Activated naive CD8-positive, alpha-beta T cell treated with anti-CD3 and anti-CD28 coated beads, Interleukin-2, amount 10 ng/mL, durations not matched to agents 7 days and 5 days (primary cell): Measurements from ENCODE around the gene ELMO1. TPM values are rescaled to one million over a fixed set of nuclear protein-coding genes. Genes with fewer than 3 reads are reported as not detected.

Experiments
- ATAC-seq: fragments of 150-1000 bp; cut with Tn5 transposase; one replicate; pipeline ENCODE4 v1.10.0; 2021; ENCODE audit warnings: low read depth, moderate library complexity
- POLR2A ChIA-PET: fragments of 350-600 bp; sonication (Branson Sonifier 250); formaldehyde crosslinking; loops from one replicate; lab custom pipeline; 2021; ENCODE audit warnings: antibody characterized with exemption; lab: Charles Lee
- DNase-seq: peaks from one replicate; pipeline ENCODE4 v3.0.0; 2021
- H3K27ac Mint-ChIP-seq: one replicate; pipeline ENCODE4 v1.8.0; 2022; ENCODE audit warnings: mild to moderate bottlenecking, mixed read lengths
- H3K27me3 Mint-ChIP-seq: one replicate; pipeline ENCODE4 v1.8.0; 2022; ENCODE audit warnings: mild to moderate bottlenecking, moderate library complexity, mixed read lengths
- H3K36me3 Mint-ChIP-seq: one replicate; pipeline ENCODE4 v1.8.0; 2021; ENCODE audit warnings: mild to moderate bottlenecking, mixed read lengths
- H3K4me1 Mint-ChIP-seq: one replicate; pipeline ENCODE4 v1.8.0; 2021; ENCODE audit warnings: mixed read lengths
- H3K4me3 Mint-ChIP-seq: one replicate; pipeline ENCODE4 v1.8.0; 2022; ENCODE audit warnings: mild to moderate bottlenecking, moderate library complexity, mixed read lengths
- H3K9me3 Mint-ChIP-seq: one replicate; pipeline ENCODE4 v1.8.0; 2021; ENCODE audit warnings: mixed read lengths
- total RNA-seq, 2 experiments: library from RNA; stranded (reverse); gene quantifications; one replicate each; pipeline ENCODE4 v1.2.3, GENCODE V29; 2021

ELMO1 gene
- total RNA-seq, 2 experiments from 2014 or later: 73.4 to 78.6 TPM

DNA sequence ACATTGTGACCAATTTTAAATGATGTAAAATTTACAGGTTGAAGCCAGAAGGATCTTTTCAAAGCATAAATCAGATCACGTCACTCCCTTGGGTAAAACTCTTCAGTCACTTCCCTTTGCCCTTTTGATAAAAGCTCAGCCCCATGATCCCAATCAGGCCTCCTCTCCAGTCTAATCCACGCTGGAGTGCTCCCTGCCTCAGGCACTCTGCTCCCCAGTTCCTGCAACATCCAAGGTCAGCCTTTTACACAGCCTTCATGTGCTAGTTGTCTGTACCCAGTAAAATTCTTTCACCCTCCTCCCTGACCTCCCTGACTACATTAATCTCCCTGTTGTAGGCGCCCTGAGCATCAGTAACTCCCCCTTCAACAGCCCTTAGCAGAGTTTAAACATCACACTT, 14.1 kb downstream of the ELMO1 start:
- Mint-ChIP-seq H3K4me3 (no peak overlapping the region), H3K36me3 (peaks cover 3% of the 10 kb centered on the region), H3K27me3 (peaks cover 1% of the 10 kb centered on the region), H3K9me3 (no peaks in the 10 kb centered on the region), H3K4me1 (peaks cover 17% of the 10 kb centered on the region), H3K27ac (no peak overlapping the region)
- ATAC-seq (no peak), DNase-seq (no peak)
- POLR2A ChIA-PET: no interaction called here

DNA sequence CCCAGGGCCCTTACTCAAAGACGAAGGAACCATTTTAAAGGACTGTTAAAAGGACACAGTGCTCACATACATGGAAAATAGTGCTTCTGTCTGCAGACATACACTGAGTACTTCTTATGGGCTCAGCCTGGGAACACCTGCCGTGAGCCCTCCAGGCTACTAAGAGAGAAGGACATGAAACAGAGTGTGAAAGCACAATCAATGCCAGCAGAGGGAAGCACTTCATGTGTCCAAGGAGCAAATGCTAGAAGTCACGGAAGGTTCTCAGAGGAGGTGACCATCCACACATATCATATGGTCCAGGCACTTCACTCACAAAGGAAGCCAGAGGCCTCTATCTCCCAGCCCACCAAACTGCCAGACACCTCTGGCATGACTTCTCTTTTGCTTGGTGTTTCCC, 15.5 kb downstream of the ELMO1 start:
- peaks cover 1% of the 10 kb centered on the region for H3K27me3 Mint-ChIP-seq
- no peaks in the 10 kb centered on the region for H3K9me3 Mint-ChIP-seq
- DNase-seq (no peak), ATAC-seq (no peak)
- no peak overlapping the region for H3K4me3 Mint-ChIP-seq
- peaks cover 11% of the 10 kb centered on the region for H3K36me3 Mint-ChIP-seq
- POLR2A ChIA-PET: no interaction called here
- no peak overlapping the region for H3K27ac Mint-ChIP-seq
- H3K4me1 Mint-ChIP-seq: peaks cover 17% of the 10 kb centered on the region

DNA sequence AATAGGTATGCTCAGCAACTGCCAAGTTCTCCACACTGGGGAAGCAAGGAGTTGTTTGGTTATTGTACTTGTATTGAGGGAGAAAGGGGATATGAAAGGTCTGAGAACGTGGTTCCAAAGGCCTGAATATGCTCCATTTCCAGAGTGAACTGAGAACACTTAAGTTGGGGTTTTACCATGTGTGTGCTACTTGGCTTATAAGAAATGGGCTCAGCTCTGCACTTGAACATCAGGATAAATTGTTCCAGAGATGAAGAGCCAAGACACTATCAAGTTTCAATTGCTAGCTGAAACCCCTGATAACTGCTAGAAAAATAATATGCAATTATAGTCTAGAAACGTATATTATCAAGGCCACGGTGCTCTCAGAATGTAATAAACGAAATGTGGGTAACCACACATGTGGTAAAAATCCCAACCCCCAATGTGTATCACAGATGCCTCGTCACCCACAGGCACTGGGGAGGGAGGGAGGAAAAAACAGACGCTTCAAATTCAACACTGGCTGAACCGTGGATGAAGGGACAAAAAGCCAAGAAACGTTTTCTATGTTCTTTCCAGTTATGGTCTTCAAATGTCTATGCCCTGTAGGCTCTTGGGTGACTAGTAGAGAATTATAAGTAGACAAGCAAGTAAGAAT, 16.3 kb downstream of the ELMO1 start:
- Mint-ChIP-seq H3K9me3 (no peaks in the 10 kb centered on the region), H3K4me3 (peak overlapping the region; percentile 7), H3K36me3 (peaks cover 9% of the 10 kb centered on the region), H3K4me1 (peaks cover 17% of the 10 kb centered on the region), H3K27me3 (peaks cover 1% of the 10 kb centered on the region), H3K27ac (no peak overlapping the region)
- DNase-seq (no peak), ATAC-seq (no peak)
- POLR2A ChIA-PET: no interaction called here

DNA sequence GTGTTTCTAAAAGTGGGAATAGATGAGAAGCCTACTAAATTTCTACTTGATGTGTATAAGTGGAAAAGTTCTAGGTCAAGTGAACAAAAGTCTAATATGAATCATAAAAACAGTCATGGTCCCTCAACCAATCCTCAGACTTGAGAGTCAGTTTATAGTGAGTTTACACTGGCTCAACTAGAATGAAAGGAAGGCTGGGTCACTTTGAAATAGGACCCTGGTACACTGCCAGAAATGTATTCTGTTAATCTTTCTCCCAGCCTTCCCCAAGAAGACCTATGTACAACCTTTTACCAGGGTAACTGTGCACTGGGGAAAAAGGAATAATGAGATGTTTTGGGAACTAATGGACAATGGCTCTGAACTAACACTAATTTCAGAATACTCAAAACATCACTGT, 17.3 kb downstream of the ELMO1 start:
- H3K4me3 Mint-ChIP-seq: no peak overlapping the region
- H3K36me3 Mint-ChIP-seq: peaks cover 11% of the 10 kb centered on the region

DNA sequence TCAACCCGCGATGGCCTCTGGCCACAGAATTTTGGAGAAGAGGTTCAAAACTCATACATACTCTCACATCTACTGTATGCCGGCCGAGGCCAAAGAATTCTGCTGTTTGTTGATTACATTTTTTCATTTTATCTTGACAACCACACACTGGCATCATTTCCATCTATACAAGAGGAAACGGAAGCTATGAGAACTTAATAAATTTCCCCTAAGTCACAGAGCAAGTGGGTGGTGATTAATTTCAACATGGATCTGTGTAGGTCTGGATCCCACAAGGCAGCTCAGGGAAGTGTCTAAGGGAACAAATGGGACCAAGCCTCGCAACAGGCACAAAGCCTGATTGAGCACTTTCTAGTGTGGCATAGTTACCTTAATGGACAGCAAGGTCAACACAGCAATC, 18.0 kb downstream of the ELMO1 start:
- H3K36me3 Mint-ChIP-seq: peaks cover 11% of the 10 kb centered on the region
- H3K27ac Mint-ChIP-seq: no peak overlapping the region
- DNase-seq (no peak), ATAC-seq (no peak)
- POLR2A ChIA-PET: no interaction called here
- peaks cover 1% of the 10 kb centered on the region for H3K27me3 Mint-ChIP-seq
- no peak overlapping the region for H3K4me3 Mint-ChIP-seq
- H3K4me1 Mint-ChIP-seq: peaks cover 17% of the 10 kb centered on the region
- H3K9me3 Mint-ChIP-seq: no peaks in the 10 kb centered on the region

More for the DNA sequence above, 17.3 kb downstream of the ELMO1 start:
- Mint-ChIP-seq H3K9me3 (no peaks in the 10 kb centered on the region), H3K27ac (no peak overlapping the region), H3K27me3 (peaks cover 1% of the 10 kb centered on the region), H3K4me1 (peaks cover 17% of the 10 kb centered on the region)
- POLR2A ChIA-PET: no interaction called here
- DNase-seq (no peak), ATAC-seq (no peak)

DNA sequence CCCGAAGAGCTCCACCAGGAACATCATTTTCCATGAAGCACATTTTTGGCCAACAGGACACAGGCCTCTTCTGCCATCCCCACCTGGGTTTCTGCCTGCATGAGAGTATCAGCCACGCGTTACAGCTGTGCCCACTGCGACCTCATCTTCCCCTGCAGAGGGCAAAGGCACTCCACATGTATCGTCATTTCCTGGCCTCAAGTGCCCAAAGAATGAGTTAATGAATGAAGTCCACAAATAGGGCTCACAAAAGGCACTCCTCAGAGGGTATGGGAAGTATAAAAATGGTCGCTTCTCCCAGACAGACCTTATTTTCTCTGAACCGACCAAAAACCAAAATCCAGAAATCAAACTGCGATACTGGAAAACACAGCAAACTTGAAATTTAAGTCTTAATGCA, 18.5 kb downstream of the ELMO1 start:
- POLR2A ChIA-PET: no interaction called here
- H3K4me1 Mint-ChIP-seq: peaks cover 17% of the 10 kb centered on the region
- peaks cover 11% of the 10 kb centered on the region for H3K36me3 Mint-ChIP-seq
- H3K4me3 Mint-ChIP-seq: no peak overlapping the region
- DNase-seq (no peak), ATAC-seq (no peak)
- H3K27me3 Mint-ChIP-seq: peaks cover 1% of the 10 kb centered on the region
- no peak overlapping the region for H3K27ac Mint-ChIP-seq
- no peaks in the 10 kb centered on the region for H3K9me3 Mint-ChIP-seq

DNA sequence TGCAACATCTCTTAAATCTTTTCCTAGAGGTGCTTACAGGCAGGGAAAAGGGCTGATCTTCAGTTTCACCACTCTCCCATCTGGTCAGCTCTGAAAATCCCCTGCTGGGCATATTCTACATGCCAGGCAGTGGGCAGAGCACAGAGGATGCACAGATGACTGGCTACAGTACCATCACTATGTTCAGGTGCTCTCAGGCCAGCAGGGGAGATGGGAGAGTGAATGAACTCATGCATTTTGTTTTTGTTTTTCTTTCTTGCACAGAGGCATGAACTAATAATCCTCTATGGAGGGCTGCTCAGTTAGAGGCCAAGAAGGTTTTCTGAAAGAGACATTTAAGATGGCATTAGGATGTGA, 19.3 kb downstream of the ELMO1 start:
- peaks cover 11% of the 10 kb centered on the region for H3K36me3 Mint-ChIP-seq
- H3K27me3 Mint-ChIP-seq: no peaks in the 10 kb centered on the region
- H3K4me1 Mint-ChIP-seq: peaks cover 13% of the 10 kb centered on the region
- DNase-seq (no peak), ATAC-seq (no peak)
- H3K4me3 Mint-ChIP-seq: no peak overlapping the region
- H3K27ac Mint-ChIP-seq: no peak overlapping the region
- no peaks in the 10 kb centered on the region for H3K9me3 Mint-ChIP-seq
- POLR2A ChIA-PET: no interaction called here

DNA sequence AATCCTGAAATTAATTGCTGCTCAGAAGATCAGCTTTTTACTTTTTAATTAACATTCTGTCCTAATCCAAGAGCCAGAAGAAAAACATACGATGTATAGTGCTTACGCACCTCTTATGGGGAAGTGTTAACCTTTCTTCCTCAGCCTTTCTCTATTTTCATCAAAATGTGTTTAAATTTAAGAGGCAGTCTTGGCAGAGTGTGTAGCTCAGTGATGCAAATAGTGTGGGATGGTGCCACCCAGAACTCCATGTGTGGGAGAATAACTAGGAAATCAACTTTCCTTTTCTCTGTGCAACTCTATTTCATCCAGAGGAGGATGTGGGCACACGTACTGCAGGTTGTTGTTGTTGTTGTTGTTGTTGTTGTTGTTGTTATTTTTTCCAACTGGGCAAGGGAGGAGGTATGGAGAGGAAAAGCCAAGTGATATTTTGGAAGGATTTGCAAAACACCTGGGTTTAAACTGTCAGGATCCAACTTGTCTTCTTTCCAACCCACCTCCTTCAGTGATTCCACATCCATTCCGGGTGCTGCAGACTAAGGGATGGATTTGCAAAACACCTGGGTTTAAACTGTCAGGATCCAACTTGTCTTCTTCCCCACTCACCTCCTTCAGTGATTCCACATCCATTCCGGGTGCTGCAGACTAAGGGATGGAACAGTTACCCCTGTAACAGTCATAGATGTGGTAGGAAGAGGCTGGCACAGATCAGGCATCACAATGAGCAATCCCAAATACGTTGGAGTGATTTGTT, 19.8 kb downstream of the ELMO1 start:
- H3K27me3 Mint-ChIP-seq: no peaks in the 10 kb centered on the region
- POLR2A ChIA-PET: no interaction called here
- no peaks in the 10 kb centered on the region for H3K9me3 Mint-ChIP-seq
- no peak overlapping the region for H3K4me3 Mint-ChIP-seq
- ATAC-seq (no peak), DNase-seq (no peak)
- H3K4me1 Mint-ChIP-seq: peaks cover 12% of the 10 kb centered on the region
- H3K27ac Mint-ChIP-seq: no peak overlapping the region
- H3K36me3 Mint-ChIP-seq: peaks cover 11% of the 10 kb centered on the region

DNA sequence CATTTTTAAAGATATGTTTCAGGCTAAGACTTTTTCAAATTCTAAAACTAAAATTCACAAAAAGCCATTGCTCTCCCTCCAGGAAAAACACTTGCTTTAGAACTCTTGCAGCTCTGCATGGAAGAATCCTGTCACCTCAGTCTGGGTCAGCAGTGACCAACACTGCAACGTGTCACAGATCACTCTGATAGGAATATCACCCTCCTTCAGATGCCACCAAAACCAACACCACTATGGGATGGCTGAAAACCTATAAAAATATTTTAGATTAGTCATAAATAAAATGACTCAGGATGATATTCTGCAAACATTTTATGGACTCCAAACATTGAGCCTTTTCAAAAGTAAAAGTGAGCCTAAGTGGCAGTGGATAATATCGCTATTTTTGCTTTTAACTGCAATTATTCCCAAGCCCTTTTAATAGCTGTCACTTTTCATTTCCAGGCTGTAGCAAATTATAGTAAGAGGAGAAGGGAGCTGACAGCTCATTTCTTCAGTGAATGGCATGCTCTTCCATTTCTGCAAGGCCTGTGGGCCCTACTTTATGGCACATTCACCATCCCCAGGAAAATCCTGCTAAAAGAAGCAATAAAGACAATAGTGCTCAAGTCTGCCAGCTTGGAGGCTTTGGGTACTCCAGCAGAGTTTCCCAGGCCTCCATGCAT, 21.3 kb downstream of the ELMO1 start:
- no peak for DNase-seq
- no peak overlapping the region for H3K27ac Mint-ChIP-seq
- H3K9me3 Mint-ChIP-seq: no peaks in the 10 kb centered on the region
- peaks cover 11% of the 10 kb centered on the region for H3K36me3 Mint-ChIP-seq
- POLR2A ChIA-PET: no interaction called here
- no peaks in the 10 kb centered on the region for H3K27me3 Mint-ChIP-seq
- peaks cover 3% of the 10 kb centered on the region for H3K4me1 Mint-ChIP-seq
- H3K4me3 Mint-ChIP-seq: no peak overlapping the region
- no peak for ATAC-seq

DNA sequence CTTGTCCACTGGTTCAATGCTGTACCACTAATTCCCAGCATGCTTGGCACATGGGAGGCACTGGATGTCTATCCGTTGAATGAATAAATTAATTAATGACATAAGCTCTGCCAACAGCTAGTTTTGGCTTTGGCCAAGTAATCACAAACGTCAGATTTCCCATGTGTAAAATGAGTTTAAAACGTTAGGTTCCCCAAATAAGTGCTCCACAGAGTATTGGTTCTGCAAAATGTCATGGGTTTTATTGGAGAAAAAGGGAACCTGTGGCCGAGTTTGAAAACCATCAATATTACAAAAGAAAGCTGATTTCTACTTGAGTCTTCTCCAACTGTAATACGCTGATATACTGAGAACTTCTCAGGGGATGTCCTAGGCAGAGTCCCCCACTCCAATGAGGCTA, 23.2 kb downstream of the ELMO1 start:
- POLR2A ChIA-PET: no interaction called here
- Mint-ChIP-seq H3K27me3 (no peaks in the 10 kb centered on the region), H3K36me3 (peaks cover 11% of the 10 kb centered on the region), H3K27ac (no peak overlapping the region), H3K9me3 (no peaks in the 10 kb centered on the region), H3K4me1 (peaks cover 4% of the 10 kb centered on the region), H3K4me3 (no peak overlapping the region)
- DNase-seq: no peak
- no peak for ATAC-seq

DNA sequence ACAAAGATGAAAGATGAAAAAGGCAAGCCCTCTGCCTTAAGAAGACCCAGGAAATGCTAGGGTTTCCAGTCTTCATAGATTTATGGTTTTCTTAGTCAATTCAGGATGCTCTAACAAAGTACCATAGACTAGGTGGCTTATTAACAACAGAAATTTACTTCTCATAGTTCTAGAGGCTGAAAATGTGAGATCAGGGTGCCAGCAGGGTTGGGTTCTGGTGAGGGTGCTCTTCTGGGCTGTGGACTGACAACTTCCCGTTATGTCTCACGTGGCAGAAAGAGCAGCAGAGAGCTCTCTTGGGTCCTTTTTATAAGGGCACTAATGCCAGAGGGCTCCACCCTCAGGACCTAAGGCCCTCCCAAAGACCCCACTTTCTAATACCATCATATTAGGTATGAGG, 23.7 kb downstream of the ELMO1 start:
- peaks cover 4% of the 10 kb centered on the region for H3K4me1 Mint-ChIP-seq
- H3K4me3 Mint-ChIP-seq: no peak overlapping the region
- no peak for ATAC-seq

DNA sequence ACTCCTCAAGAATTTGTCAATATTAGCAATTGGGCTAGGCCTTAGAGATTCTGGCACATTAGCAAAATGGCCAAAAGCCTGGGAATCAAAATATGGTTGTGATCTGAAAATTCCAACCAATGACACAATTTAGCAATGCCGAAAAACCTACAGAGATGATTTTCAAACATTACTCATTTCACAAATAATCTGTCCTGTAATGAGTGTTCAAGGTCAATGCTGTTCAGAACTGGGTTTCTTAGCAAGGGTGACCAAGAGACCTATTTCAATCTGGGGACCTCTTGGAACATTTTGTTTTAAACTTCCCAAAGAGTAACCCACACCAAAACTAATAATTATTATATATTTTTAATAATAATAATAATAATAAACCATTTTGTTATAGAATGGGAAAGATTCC, 24.1 kb downstream of the ELMO1 start:
- Mint-ChIP-seq H3K27ac (no peak overlapping the region), H3K27me3 (no peaks in the 10 kb centered on the region), H3K4me3 (no peak overlapping the region), H3K4me1 (peaks cover 4% of the 10 kb centered on the region), H3K36me3 (peaks cover 11% of the 10 kb centered on the region), H3K9me3 (no peaks in the 10 kb centered on the region)
- POLR2A ChIA-PET: no interaction called here
- no peak for ATAC-seq
- no peak for DNase-seq

More for the DNA sequence above, 23.7 kb downstream of the ELMO1 start:
- peaks cover 11% of the 10 kb centered on the region for H3K36me3 Mint-ChIP-seq
- H3K9me3 Mint-ChIP-seq: no peaks in the 10 kb centered on the region
- H3K27ac Mint-ChIP-seq: no peak overlapping the region
- H3K27me3 Mint-ChIP-seq: no peaks in the 10 kb centered on the region
- no peak for DNase-seq
- POLR2A ChIA-PET: no interaction called here

DNA sequence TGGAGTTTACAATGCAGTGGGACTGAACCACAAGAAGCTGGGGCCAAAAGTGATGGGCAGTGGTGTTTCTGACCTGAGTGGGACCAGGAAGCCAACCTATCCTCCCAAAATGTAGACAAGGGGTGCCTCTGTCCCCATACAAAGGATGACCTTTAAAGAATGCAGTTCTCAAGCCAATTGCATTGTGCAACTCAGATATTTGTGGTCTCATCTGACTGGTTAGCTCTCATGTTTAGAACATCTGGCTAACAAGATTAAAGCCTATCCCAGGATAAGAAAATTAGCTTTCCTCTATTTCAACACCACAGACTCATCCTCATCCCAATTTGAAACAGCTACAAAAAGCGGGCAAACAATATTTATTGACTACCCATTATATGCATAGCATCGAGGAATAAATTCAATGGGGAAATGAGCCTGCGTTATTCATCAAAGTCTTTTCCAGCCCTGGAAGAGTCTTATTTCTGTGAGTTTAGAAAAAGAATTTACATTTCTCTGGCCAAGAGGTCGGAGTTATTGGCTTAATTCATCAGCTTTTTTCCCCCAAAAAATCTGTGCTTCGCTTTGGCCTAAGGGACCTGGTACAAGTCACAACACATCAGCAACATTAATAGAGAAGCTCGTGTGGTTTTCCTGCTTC, 26.7 kb downstream of the ELMO1 start:
- H3K27me3 Mint-ChIP-seq: no peaks in the 10 kb centered on the region
- no peak overlapping the region for H3K27ac Mint-ChIP-seq
- POLR2A ChIA-PET: no interaction called here
- peaks cover 4% of the 10 kb centered on the region for H3K4me1 Mint-ChIP-seq
- DNase-seq: no peak
- no peak overlapping the region for H3K4me3 Mint-ChIP-seq
- no peak for ATAC-seq
- H3K36me3 Mint-ChIP-seq: peaks cover 5% of the 10 kb centered on the region
- no peaks in the 10 kb centered on the region for H3K9me3 Mint-ChIP-seq
